ENCODE data around the gene ACVRL1. TPM values are rescaled to one million over a fixed set of nuclear protein-coding genes. Genes with fewer than 3 reads are reported as not detected.

The ACVRL1 gene
- total and polyA plus RNA-seq, 9 of the 15 experiments (the other 6 are each of a cell fraction or from before 2014, with no cell fraction given), result 0.07 to 1.4 (median 0.30) TPM

GRCh38 chr12:51926718-51927117 lies 19.4 kb downstream of the ACVRL1 start (continued):
- peak; percentile 37 for TF ChIP-seq SMC3 (conservative IDR thresholded peaks at IDR 0.05; ENCODE audit: insufficient read depth, low read depth, low read length)
- TF ChIP-seq TARDBP (IDR thresholded peaks at IDR 0.05), result no peak
- peak; percentile 67; the same call in 1 of the 2 replicates for TF ChIP-seq REST (IDR thresholded peaks at IDR 0.05; ENCODE audit: borderline replicate concordance)
- TF ChIP-seq REST (CRISPR knock-in tag; IDR thresholded peaks at IDR 0.05; ENCODE audit: low read depth), result no peak
- TF ChIP-seq ELF1 (tag; IDR thresholded peaks at IDR 0.05), result no peak
- TF ChIP-seq ZNF584 (CRISPR knock-in tag; IDR thresholded peaks at IDR 0.05; ENCODE audit: low read depth), result no peak
- TF ChIP-seq CTCF (IDR thresholded peaks at IDR 0.05 in 2 of 3, conservative IDR thresholded peaks at IDR 0.05 in 1 of 3; ENCODE audit: insufficient read depth in 2 of 3, low read depth in 1 of 3, low read length in 3 of 3), result peak; percentile 66 to 75 (median 74)
- TF ChIP-seq HBP1 (CRISPR knock-in tag; IDR thresholded peaks at IDR 0.05), result no peak
- no peak for TF ChIP-seq PATZ1 (CRISPR knock-in tag; IDR thresholded peaks at IDR 0.05; ENCODE audit: borderline replicate concordance)
- TF ChIP-seq TFAP4 (CRISPR knock-in tag; IDR thresholded peaks at IDR 0.05; ENCODE audit: borderline replicate concordance), result no peak
- TF ChIP-seq ZNF277 (CRISPR knock-in tag; IDR thresholded peaks at IDR 0.05; ENCODE audit: borderline replicate concordance), result no peak
